GM23338 (cell line): Measurements from ENCODE around the gene PLEKHG5. TPM values are rescaled to one million over a fixed set of nuclear protein-coding genes. Genes with fewer than 3 reads are reported as not detected.

ENCODE experiments used
- ATAC-seq: fragments of 200-7000 bp; cut with Tn5 transposase; 3 replicates; pipeline ENCODE4 v1.9.1; 2020
- DNase-seq: peaks from one replicate; pipeline ENCODE4 v3.0.0-alpha.2; 2015; ENCODE audit warnings: low spot score
- H2AFZ ChIP-seq: fragments of 200-600 bp; sonication (generic); 2 replicates; pipeline ENCODE4 v1.8.0; 2016; ENCODE audit warnings: antibody characterized with exemption, mild to moderate bottlenecking, moderate library complexity
- H3F3A ChIP-seq: fragments of 200-600 bp; sonication (generic); replicated peaks from 2 replicates; pipeline ENCODE4 v1.8.0; 2017; ENCODE audit warnings: antibody characterized with exemption, mixed run types, low read depth
- H3K27ac ChIP-seq: fragments of 200-600 bp; sonication (generic); 2 replicates; pipeline ENCODE4 v1.6.1; 2016; ENCODE audit warnings: low read depth
- H3K27me3 ChIP-seq: fragments of 200-600 bp; sonication (generic); 2 replicates; pipeline ENCODE4 v1.8.0; 2016; ENCODE audit warnings: mild to moderate bottlenecking, mixed run types, moderate library complexity; ENCODE audit not compliant: insufficient read depth
- H3K36me3 ChIP-seq: fragments of 200-600 bp; sonication (generic); 2 replicates; pipeline ENCODE4 v1.8.0; 2016; ENCODE audit warnings: mild to moderate bottlenecking; ENCODE audit not compliant: insufficient read depth
- H3K4me1 ChIP-seq: fragments of 200-600 bp; sonication (generic); 2 replicates; pipeline ENCODE4 v1.8.0; 2016; ENCODE audit warnings: mild to moderate bottlenecking, moderate library complexity; ENCODE audit not compliant: insufficient read depth
- H3K4me2 ChIP-seq: fragments of 200-600 bp; sonication (generic); 2 replicates; pipeline ENCODE4 v1.7.1; 2017; ENCODE audit warnings: mixed run types
- H3K4me3 ChIP-seq: fragments of 200-600 bp; sonication (generic); 2 replicates; pipeline ENCODE4 v1.6.1; 2016; ENCODE audit warnings: mixed run types
- H3K79me2 ChIP-seq: fragments of 200-600 bp; sonication (generic); replicated peaks from 2 replicates; pipeline ENCODE4 v1.8.0; 2017; ENCODE audit warnings: mild to moderate bottlenecking; ENCODE audit not compliant: insufficient read depth
- H3K9me2 ChIP-seq: fragments of 200-600 bp; sonication (generic); 2 replicates; pipeline ENCODE4 v1.8.0; 2017; ENCODE audit not compliant: insufficient read depth
- H4K20me1 ChIP-seq: fragments of 200-600 bp; sonication (generic); replicated peaks from 2 replicates; pipeline ENCODE4 v1.8.0; 2017; ENCODE audit warnings: mild to moderate bottlenecking; ENCODE audit not compliant: insufficient read depth
- H3K27ac Mint-ChIP-seq: 2 replicates; pipeline ENCODE4 v1.8.0; 2020; ENCODE audit warnings: inconsistent platforms, mild to moderate bottlenecking, moderate library complexity, mixed read lengths
- H3K27me3 Mint-ChIP-seq: 3 replicates; pipeline ENCODE4 v1.8.0; 2022; ENCODE audit warnings: low read depth, mild to moderate bottlenecking, moderate library complexity, mixed read lengths, inconsistent platforms; ENCODE audit not compliant: insufficient read depth, poor library complexity
- H3K36me3 Mint-ChIP-seq: 3 replicates; pipeline ENCODE4 v1.8.0; 2021; ENCODE audit warnings: low read depth, mild to moderate bottlenecking, inconsistent platforms, moderate library complexity, mixed read lengths
- H3K4me1 Mint-ChIP-seq: 3 replicates; pipeline ENCODE4 v1.8.0; 2020; ENCODE audit warnings: mild to moderate bottlenecking, inconsistent platforms, mixed read lengths
- H3K4me3 Mint-ChIP-seq: 3 replicates; pipeline ENCODE4 v1.8.0; 2021; ENCODE audit warnings: moderate library complexity, mild to moderate bottlenecking, inconsistent platforms, mixed read lengths
- H3K9me3 Mint-ChIP-seq: 3 replicates; pipeline ENCODE4 v1.8.0; 2020; ENCODE audit warnings: moderate library complexity, mild to moderate bottlenecking, inconsistent platforms, mixed read lengths
- CREB1 ChIP-seq: fragments of 250-450 bp; sonication (Bioruptor Pico); IDR thresholded peaks from 2 replicates; pipeline ENCODE4 v1.5.0; 2020; ENCODE audit warnings: low read depth, mild to moderate bottlenecking, moderate library complexity
- CTCF ChIP-seq, 2 experiments: fragments of 200-600 bp in 1 of 2; sonication (generic) in 1 of 2; conservative IDR thresholded peaks; 2 replicates each; pipeline versions ENCODE4 v1.5.1 to v1.6.1; 2016 to 2017; ENCODE audit warnings: antibody characterized with exemption in 2 of 2, low read depth in 2 of 2, mild to moderate bottlenecking in 2 of 2, moderate library complexity in 1 of 2
- ETS1 ChIP-seq: IDR thresholded peaks from 2 replicates; pipeline ENCODE4 v1.6.1; 2016; ENCODE audit warnings: antibody characterized with exemption
- EZH2 ChIP-seq: fragments of 200-600 bp; sonication (generic); IDR thresholded peaks from one replicate; pipeline ENCODE4 v1.8.0; 2017; ENCODE audit warnings: antibody characterized with exemption, mild to moderate bottlenecking, low read depth; ENCODE audit not compliant: unreplicated experiment
- EZH2phosphoT487 ChIP-seq: fragments of 200-600 bp; sonication (generic); IDR thresholded peaks from one replicate; pipeline ENCODE4 v1.8.1; 2018; ENCODE audit warnings: antibody characterized with exemption; ENCODE audit not compliant: unreplicated experiment
- NANOG ChIP-seq: IDR thresholded peaks from 2 replicates; pipeline ENCODE4 v1.6.1; 2016; ENCODE audit warnings: antibody characterized with exemption, borderline replicate concordance
- REST ChIP-seq: IDR thresholded peaks from one replicate; pipeline ENCODE4 v1.6.1; 2018; ENCODE audit warnings: antibody characterized with exemption; ENCODE audit not compliant: unreplicated experiment
- STAT1 ChIP-seq: IDR thresholded peaks from one replicate; pipeline ENCODE4 v1.6.1; 2016; ENCODE audit warnings: antibody characterized with exemption; ENCODE audit not compliant: unreplicated experiment
- ZNF114 ChIP-seq: fragments of 250-450 bp; sonication (Bioruptor Pico); IDR thresholded peaks from 2 replicates; pipeline ENCODE4 v1.5.0; 2020; ENCODE audit warnings: mild to moderate bottlenecking, moderate library complexity
- ZNF331 ChIP-seq: fragments of 250-450 bp; sonication (Bioruptor Pico); IDR thresholded peaks from 2 replicates; pipeline ENCODE4 v1.5.0; 2020; ENCODE audit warnings: low read depth, mild to moderate bottlenecking, moderate library complexity
- polyA plus RNA-seq: library from polyadenylated mRNA; unstranded; fragments of >200 nt; fragmentation: Nextera tagmentation; extraction: Ambion mirVana; gene quantifications from 2 replicates; pipeline ENCODE4 v1.2.1, GENCODE V29; 2016
- total RNA-seq: library from RNA; depleted of rRNA; stranded (reverse); fragments of >200 nt; shearing (Covaris generic); gene quantifications from 2 replicates; pipeline ENCODE4 v1.2.3, GENCODE V29; 2014

The PLEKHG5 gene
- total and polyA plus RNA-seq, 2 experiments from 2014 or later, result 9.0 to 26.4 TPM

DNA sequence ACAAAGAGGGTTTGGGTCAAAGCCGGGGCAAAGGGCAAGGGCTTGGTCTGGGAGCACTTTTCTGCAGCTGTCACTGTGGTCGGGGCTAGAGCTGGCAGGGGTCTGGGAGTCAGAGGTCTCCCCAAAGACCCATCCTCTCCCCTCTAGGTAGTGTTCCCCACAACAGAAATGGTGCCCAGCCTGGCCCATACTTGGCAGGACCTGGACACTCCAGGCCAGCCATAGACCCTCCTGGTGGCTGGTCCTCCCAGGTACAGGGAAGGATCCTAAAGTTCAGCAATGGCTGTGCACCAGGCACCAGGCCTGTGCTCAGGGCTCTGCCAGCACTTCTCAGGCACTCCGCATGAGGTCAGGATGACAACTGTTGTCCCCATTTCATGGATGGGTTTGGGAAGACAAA, 55.9 kb downstream of the PLEKHG5 start (continued):
- TF ChIP-seq CTCF (conservative IDR thresholded peaks at IDR 0.05; ENCODE audit: low read depth in 2 of 2) (no peak), EZH2phosphoT487 (no peak), REST (no peak), ZNF114 (CRISPR knock-in tag) (no peak), STAT1 (no peak), CREB1 (CRISPR knock-in tag) (no peak), NANOG (no peak)

DNA sequence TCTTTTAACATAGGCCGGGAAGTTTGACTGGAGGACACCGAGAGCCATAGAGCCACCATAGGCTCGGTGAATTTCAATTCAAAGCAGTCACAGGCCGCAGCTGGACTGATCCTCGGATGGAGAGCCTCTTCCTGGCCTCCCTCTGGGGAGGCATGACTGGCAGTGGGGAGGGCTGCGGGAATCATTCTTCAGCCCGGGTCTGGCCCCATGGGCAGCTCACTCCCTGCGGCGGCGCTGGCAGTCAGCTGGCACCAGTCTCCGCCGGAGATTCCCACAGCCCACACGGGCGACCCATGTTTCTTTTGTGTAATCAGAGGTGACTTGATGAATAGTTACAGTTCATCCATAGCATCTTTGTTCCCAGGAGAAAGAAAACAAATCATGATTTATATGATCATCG, 56.3 kb downstream of the PLEKHG5 start:
- Mint-ChIP-seq H3K4me1 (peaks cover 17% of the 10 kb centered on the region), H3K27ac (no peak overlapping the region), H3K27me3 (peaks cover 33% of the 10 kb centered on the region), H3K9me3 (no peaks in the 10 kb centered on the region), H3K36me3 (no peaks in the 10 kb centered on the region), H3K4me3 (no peak overlapping the region)
- Histone ChIP-seq H3K4me2 (no peak overlapping the region), H3K27ac (no peak overlapping the region), H3K4me1 (no peaks in the 10 kb centered on the region), H4K20me1 (no peaks in the 10 kb centered on the region), H3K9me2 (no peaks in the 10 kb centered on the region), H3K79me2 (no peaks in the 10 kb centered on the region), H3K36me3 (no peaks in the 10 kb centered on the region), H3K27me3 (peaks cover 13% of the 10 kb centered on the region), H3F3A (no peaks in the 10 kb centered on the region), H2AFZ (no peak overlapping the region), H3K4me3 (no peak overlapping the region)
- ATAC-seq, result no peak
- no peak for TF ChIP-seq ZNF331 (CRISPR knock-in tag)
- TF ChIP-seq EZH2, result no peak
- no peak for TF ChIP-seq NANOG
- DNase-seq, result no peak

DNA sequence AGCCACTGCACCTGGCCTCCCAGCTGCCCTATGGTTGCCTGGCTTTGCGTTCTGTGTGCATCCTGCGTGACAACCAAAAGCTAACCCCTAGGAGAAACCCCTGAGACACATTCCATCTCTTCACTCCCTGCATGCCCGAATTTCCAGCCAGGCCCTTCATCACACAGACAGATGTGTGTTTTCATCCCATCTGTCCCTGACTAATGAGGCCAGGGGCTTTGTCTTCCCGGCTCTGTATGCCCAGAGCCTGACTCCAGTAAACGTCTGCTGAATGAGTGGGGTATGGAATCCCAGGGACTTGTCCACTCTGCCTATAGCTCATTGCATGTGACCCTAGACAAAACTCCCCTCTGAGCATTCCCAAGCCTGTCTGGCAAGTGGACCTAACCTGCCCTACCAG, 57.3 kb downstream of the PLEKHG5 start:
- Histone ChIP-seq H4K20me1 (no peaks in the 10 kb centered on the region), H2AFZ (no peak overlapping the region), H3K27ac (no peak overlapping the region), H3K9me2 (no peaks in the 10 kb centered on the region), H3K4me1 (no peaks in the 10 kb centered on the region), H3K79me2 (no peaks in the 10 kb centered on the region), H3K27me3 (peaks cover 6% of the 10 kb centered on the region), H3F3A (no peaks in the 10 kb centered on the region), H3K36me3 (no peaks in the 10 kb centered on the region), H3K4me3 (no peak overlapping the region), H3K4me2 (no peak overlapping the region)
- Mint-ChIP-seq H3K27me3 (peaks cover 28% of the 10 kb centered on the region), H3K9me3 (no peaks in the 10 kb centered on the region), H3K36me3 (no peaks in the 10 kb centered on the region), H3K4me3 (no peak overlapping the region), H3K27ac (no peak overlapping the region), H3K4me1 (peaks cover 20% of the 10 kb centered on the region)
- DNase-seq, result no peak
- no peak for TF ChIP-seq CREB1 (CRISPR knock-in tag)
- TF ChIP-seq REST, result no peak
- TF ChIP-seq EZH2, result no peak
- TF ChIP-seq ETS1, result no peak
- no peak for ATAC-seq
